Psoas muscle (tissue), 8 donors: ENCODE measurements around the gene MYO18A. TPM values are rescaled to one million over a fixed set of nuclear protein-coding genes. Genes with fewer than 3 reads are reported as not detected.

Source experiments
- ATAC-seq, 4 donors: fragments of 200-7000 bp; cut with Tn5 transposase; one replicate each; pipeline ENCODE4 v1.9.1; 2020; ENCODE audit warnings: moderate library complexity in 3 of 4, mild to moderate bottlenecking in 2 of 4
- DNase-seq, 2 donors: peaks; one replicate each; pipeline ENCODE4 v3.0.0-alpha.2; 2020
- H3K27ac ChIP-seq: fragments of 200-600 bp; one replicate; pipeline ENCODE4 v1.8.0; 2022
- H3K27me3 ChIP-seq, 3 donors: fragments of 200-600 bp in 1 of 3; one replicate each; pipeline versions ENCODE4 v1.6.1 to v1.8.0; 2013 to 2022; ENCODE audit warnings: low read length in 2 of 3, mild to moderate bottlenecking in 2 of 3, moderate library complexity in 1 of 3; ENCODE audit not compliant: insufficient read depth in 3 of 3
- H3K36me3 ChIP-seq, 2 donors: fragments of 200-600 bp in 1 of 2; one replicate each; pipeline versions ENCODE4 v1.6.1 to v1.8.0; 2013 to 2022; ENCODE audit warnings: low read depth in 1 of 2, mild to moderate bottlenecking in 1 of 2, moderate library complexity in 1 of 2; ENCODE audit not compliant: insufficient read depth in 1 of 2
- H3K4me1 ChIP-seq: fragments of 200-600 bp; one replicate; pipeline ENCODE4 v1.8.0; 2022
- H3K4me3 ChIP-seq: fragments of 200-600 bp; one replicate; pipeline ENCODE4 v1.8.0; 2022; ENCODE audit warnings: mild to moderate bottlenecking
- H3K9me3 ChIP-seq: fragments of 200-600 bp; one replicate; pipeline ENCODE4 v1.8.0; 2022
- WGBS, 3 donors: extraction: QIAGEN DNeasy Blood & Tissue Kit; methylation state at CpG; one replicate each; pipeline versions ENCODE4 v1.1.6 to v1.1.7; 2013; 5-methylcytosine and 5-hydroxymethylcytosine counted together
- intact Hi-C, 2 donors: fragments of 100-400 bp; cut with DNase I; formaldehyde crosslinking; loops; one replicate each; pipeline versions ENCODE4 v1.11.0 to v1.14.2; 2022
- polyA plus RNA-seq, 3 donors: library from polyadenylated mRNA; stranded (reverse); fragments of 200-250 nt; gene quantifications; one replicate each; pipeline ENCODE4 v1.2.3, GENCODE V29; 2013
- total RNA-seq, 4 donors: library from RNA; stranded (reverse); fragmentation: NEBNext Ultra II Directional in 2 of 4; extraction: Animal tissue kit (Norgen Biotek cat#: 25700) in 2 of 4; gene quantifications; one replicate each; pipeline versions ENCODE4 v1.2.1 to v1.2.4, GENCODE V29; 2021 to 2023
- TF ChIP-seq, protein P1 (sequence below): fragments of 200-600 bp; IDR thresholded peaks from one replicate; pipeline ENCODE4 v1.8.0; 2022; ENCODE audit warnings: antibody characterized with exemption
- donor health status: healthy with polysubstance abuse.
- donor health status: DM: no; HTN: no; CAD: no; lungs with moderate emphysema.
- donor health status: Bipolar disorder and iron deficiency.
- donor health status: healthy.
- donor health status: DM: yes; HTN: yes; CAD: no.
- donor health status: DM: no; HTN: no; CAD: no.
- donor health status: DM: no; HTN: no; CAD: no.
- donor health status: DM: yes; HTN: yes; CAD: no.

Gene MYO18A
- total and polyA plus RNA-seq, 7 donors = 142 to 1,274 (median 770) TPM

DNA sequence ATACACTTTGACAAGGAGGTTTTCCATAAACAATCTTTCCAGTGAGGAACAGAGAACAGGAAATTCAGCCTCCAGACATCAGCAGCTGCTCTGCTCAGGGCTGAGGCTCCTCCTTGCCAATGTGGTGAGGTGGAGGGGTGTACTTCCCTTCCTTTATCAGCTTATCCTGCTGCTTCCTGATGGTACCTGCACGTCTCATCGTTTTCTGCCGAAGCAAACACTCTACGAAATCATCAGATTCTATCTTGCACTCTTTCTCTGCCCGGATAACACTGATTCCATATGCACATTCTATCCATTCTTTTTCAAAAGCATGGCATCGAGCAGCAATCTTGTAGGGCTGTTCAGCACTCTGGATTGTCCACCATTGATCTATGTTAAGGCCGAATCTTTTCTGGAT is 159.0 kb downstream of the MYO18A start:
- peaks cover 0 to 52% (median 15%) of the 10 kb centered on the region in 3 donors for H3K27me3 ChIP-seq
- no peaks in the 10 kb centered on the region for H3K4me1 ChIP-seq
- no peaks in the 10 kb centered on the region for H3K9me3 ChIP-seq
- DNase-seq = no peak
- H3K36me3 ChIP-seq = no peaks in the 10 kb centered on the region
- H3K4me3 ChIP-seq = no peak overlapping the region
- intact Hi-C loops = no loop called here
- TF ChIP-seq, protein P1, sequence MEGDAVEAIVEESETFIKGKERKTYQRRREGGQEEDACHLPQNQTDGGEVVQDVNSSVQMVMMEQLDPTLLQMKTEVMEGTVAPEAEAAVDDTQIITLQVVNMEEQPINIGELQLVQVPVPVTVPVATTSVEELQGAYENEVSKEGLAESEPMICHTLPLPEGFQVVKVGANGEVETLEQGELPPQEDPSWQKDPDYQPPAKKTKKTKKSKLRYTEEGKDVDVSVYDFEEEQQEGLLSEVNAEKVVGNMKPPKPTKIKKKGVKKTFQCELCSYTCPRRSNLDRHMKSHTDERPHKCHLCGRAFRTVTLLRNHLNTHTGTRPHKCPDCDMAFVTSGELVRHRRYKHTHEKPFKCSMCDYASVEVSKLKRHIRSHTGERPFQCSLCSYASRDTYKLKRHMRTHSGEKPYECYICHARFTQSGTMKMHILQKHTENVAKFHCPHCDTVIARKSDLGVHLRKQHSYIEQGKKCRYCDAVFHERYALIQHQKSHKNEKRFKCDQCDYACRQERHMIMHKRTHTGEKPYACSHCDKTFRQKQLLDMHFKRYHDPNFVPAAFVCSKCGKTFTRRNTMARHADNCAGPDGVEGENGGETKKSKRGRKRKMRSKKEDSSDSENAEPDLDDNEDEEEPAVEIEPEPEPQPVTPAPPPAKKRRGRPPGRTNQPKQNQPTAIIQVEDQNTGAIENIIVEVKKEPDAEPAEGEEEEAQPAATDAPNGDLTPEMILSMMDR = no peak
- no peak for ATAC-seq
- H3K27ac ChIP-seq = no peak overlapping the region
- 68 to 79% (median 71%) methylated on average over 7 of the region's 7 CpGs for WGBS, 3 donors

Other genes starting within 250 kb of the MYO18A start
- 10 to 100 TPM; 22.3 to 28.6 (median 24.4) TPM for gene PHF12, start 228.9 kb downstream of the MYO18A start, total RNA-seq
- 10 to 100 TPM in 1 of 3 donors, 1 to 10 TPM in 2; 7.3 to 12.1 (median 7.7) TPM for gene PHF12, start 228.9 kb downstream of the MYO18A start, polyA plus RNA-seq
- gene SEZ6, start 174.4 kb downstream of the MYO18A start, total RNA-seq = not detected
- under 1 TPM in 1 of 3 donors, not detected in 2; 0.04 TPM for gene SEZ6, start 174.4 kb downstream of the MYO18A start, polyA plus RNA-seq
- gene PIPOX, start 137.3 kb downstream of the MYO18A start, total RNA-seq = 1 to 10 TPM in 1 of 4 donors, under 1 TPM in 2, not detected in 1; 0.26 to 1.7 (median 0.91) TPM
- gene PIPOX, start 137.3 kb downstream of the MYO18A start, polyA plus RNA-seq = 1 to 10 TPM in 1 of 3 donors, under 1 TPM in 2; 0.17 to 3.6 (median 0.35) TPM
- not detected for gene CRYBA1, start 66.5 kb upstream of the MYO18A start, total RNA-seq
- gene CRYBA1, start 66.5 kb upstream of the MYO18A start, polyA plus RNA-seq = not detected
- gene NUFIP2, start 113.8 kb upstream of the MYO18A start, total RNA-seq = 10 to 100 TPM; 31.1 to 50.0 (median 45.4) TPM
- gene NUFIP2, start 113.8 kb upstream of the MYO18A start, polyA plus RNA-seq = 10 to 100 TPM in 2 of 3 donors, 1 to 10 TPM in 1; 7.3 to 16.5 (median 15.7) TPM
- gene TAOK1, start 210.0 kb upstream of the MYO18A start, total RNA-seq = 10 to 100 TPM; 42.5 to 49.8 (median 46.5) TPM
- gene TAOK1, start 210.0 kb upstream of the MYO18A start, polyA plus RNA-seq = 10 to 100 TPM in 2 of 3 donors, 1 to 10 TPM in 1; 6.3 to 23.0 (median 11.2) TPM